Fibroblast of skin of left quadriceps (primary cell): ENCODE measurements around the gene QPCTL.
A peak's percentile ranks its signal among the peaks of the same experiment; 100 is the strongest.
"Not testable (repeated sequence)": the region's sequence is repeated elsewhere in the genome, so short reads cannot be mapped to it uniquely, and the experiment has no call there.

ENCODE experiments used
- DNase-seq, 2 experiments: peaks; one replicate each; pipeline ENCODE4 v3.0.0-alpha.2; 2013; ENCODE audit warnings: low read depth in 2 of 2

The QPCTL gene

GRCh38 chr19:45676851-45677263, 15.6 kb upstream of the QPCTL start:
- DNase-seq: no peak

- peak in 1 of 2 experiments; percentile 39 for DNase-seq
These were observed 14.9 kb upstream of the QPCTL start for GRCh38 chr19:45677351-45678230.

- DNase-seq: peak in 1 of 2 experiments; percentile 35
These were observed 11.0 kb upstream of the QPCTL start for GRCh38 chr19:45681391-45682015.

- no peak for DNase-seq
These were observed 10.3 kb upstream of the QPCTL start for GRCh38 chr19:45682117-45682516.

GRCh38 chr19:45682908-45683307, 9.6 kb upstream of the QPCTL start:
- DNase-seq: no peak

- not testable (repeated sequence) for DNase-seq
These were observed 7.4 kb upstream of the QPCTL start for GRCh38 chr19:45685045-45685444.

- no peak for DNase-seq
These were observed 4.9 kb upstream of the QPCTL start for GRCh38 chr19:45687599-45687998.

GRCh38 chr19:45691516-45692186, 815 bp upstream of the QPCTL start, which contains the start of gene SNRPD2:
SNRPD2 (minus strand) TSS chr19:45691953; CDS start chr19:45691888, 65 bp downstream.
- peak; percentile 85 for DNase-seq

GRCh38 chr19:45693106-45693788, 781 bp downstream of the QPCTL start:
- DNase-seq: no peak

GRCh38 chr19:45701676-45702075, 9.2 kb downstream of the QPCTL start:
- no peak for DNase-seq

GRCh38 chr19:45705115-45705514, 12.6 kb downstream of the QPCTL start:
- no peak for DNase-seq

- DNase-seq: no peak
These were observed 13.4 kb downstream of the QPCTL start for GRCh38 chr19:45705710-45706415.

GRCh38 chr19:45710356-45711130, 18.1 kb downstream of the QPCTL start:
- DNase-seq: no peak

GRCh38 chr19:45711851-45712698, 19.6 kb downstream of the QPCTL start:
- no peak for DNase-seq

GRCh38 chr19:45712699-45713067, 20.2 kb downstream of the QPCTL start:
- no peak for DNase-seq

- DNase-seq: no peak
These were observed 20.7 kb downstream of the QPCTL start for GRCh38 chr19:45713141-45713540.

- no peak for DNase-seq
These were observed 22.7 kb downstream of the QPCTL start for GRCh38 chr19:45715139-45715538.

- DNase-seq: no peak
These were observed 24.1 kb downstream of the QPCTL start for GRCh38 chr19:45716359-45717130.
